SK-N-SH (cell line): ENCODE data around the gene SLC40A1.

Experiments
- CTCF ChIP-seq: fragments of 200-600 bp; sonication (generic); IDR thresholded peaks from 2 replicates; pipeline ENCODE4 v1.6.1; 2017; ENCODE audit warnings: antibody characterized with exemption, mild to moderate bottlenecking, moderate library complexity
- EP300 ChIP-seq, 2 experiments: IDR thresholded peaks; 2 replicates each; pipeline versions ENCODE4 v1.4.0 to v1.6.1; 2012; ENCODE audit warnings: borderline replicate concordance in 1 of 2, low read depth in 1 of 2, low read length in 1 of 2
- POLR2AphosphoS5 ChIP-seq: IDR thresholded peaks from 2 replicates; pipeline ENCODE4 v1.6.1; 2012; ENCODE audit warnings: low read depth, low read length
- REST ChIP-seq: IDR thresholded peaks from 2 replicates; pipeline ENCODE4 v1.6.1; 2012; ENCODE audit warnings: mild to moderate bottlenecking, low read depth, low read length, moderate library complexity
- SMC3 ChIP-seq: IDR thresholded peaks from 2 replicates; pipeline ENCODE4 v1.6.1; 2012; ENCODE audit warnings: low read depth, low read length, improper control_type of control experiment

DNA sequence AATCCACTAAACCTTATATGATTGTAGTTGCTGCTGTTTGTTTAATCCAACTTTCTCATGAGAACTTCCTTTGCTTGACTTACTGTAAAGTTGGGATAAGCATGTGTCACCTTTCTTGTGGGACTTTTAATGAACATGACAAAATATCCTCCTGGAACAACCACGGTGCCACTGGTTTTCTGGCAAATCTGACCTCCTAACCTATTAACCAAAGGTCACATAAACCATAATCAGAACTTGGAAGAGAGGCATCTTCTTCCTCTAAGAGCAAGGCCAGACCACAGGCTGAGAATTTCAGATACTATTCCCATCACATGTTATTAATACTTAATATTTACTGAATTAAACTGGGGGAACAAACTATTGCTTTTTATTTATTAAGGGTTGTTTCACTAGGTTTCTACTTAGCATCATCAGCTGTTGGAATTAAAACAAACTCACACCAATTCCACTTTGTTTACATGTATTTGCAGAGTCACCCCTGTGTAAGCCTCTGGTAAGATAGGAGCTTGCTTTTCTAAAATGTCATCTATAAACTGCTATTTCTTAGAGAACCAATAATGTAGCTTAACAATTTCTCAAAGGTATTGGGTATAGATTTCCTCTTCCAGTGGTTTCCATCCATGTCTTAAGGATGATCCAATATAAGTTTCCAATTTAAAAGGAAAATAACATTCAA, 2.2 kb downstream of the SLC40A1 start:
- TF ChIP-seq REST (no peak), SMC3 (no peak), EP300 (IDR thresholded peaks at IDR 0.05; ENCODE audit: borderline replicate concordance in 1 of 2, low read depth in 1 of 2, low read length in 1 of 2) (no peak), POLR2AphosphoS5 (no peak), CTCF (no peak)
